ENCODE measurements around the gene DAP.
"Not testable (repeated sequence)": the region's sequence is repeated elsewhere in the genome, so short reads cannot be mapped to it uniquely, and the experiment has no call there.

Gene DAP

DNA sequence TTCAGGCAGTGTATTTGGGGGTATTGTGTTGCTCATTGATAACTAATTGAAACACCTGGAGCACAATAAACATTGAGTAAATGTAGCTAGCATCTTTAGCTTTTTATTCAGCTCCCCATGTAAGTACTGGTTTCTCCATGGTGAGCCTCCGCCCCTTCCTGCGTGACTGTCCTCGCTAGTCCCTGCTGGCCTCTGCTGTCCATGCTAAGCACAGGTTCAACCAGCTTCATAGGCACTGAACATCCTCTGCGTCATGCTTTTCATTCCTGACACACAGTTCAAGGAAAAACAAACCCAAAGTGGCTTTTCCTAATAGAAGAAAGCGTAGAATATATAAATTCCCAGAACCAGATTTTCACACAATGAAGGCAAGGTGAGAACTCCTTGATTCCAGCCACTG lies 27.3 kb upstream of the DAP start:
- no peaks in the 10 kb centered on the region for H3K4me1 ChIP-seq (ENCODE audit: control insufficient read depth in 2 of 2, insufficient read depth in 2 of 2, low read length in 2 of 2)
- H3K36me3 ChIP-seq (ENCODE audit: control insufficient read depth in 2 of 2, insufficient read depth in 2 of 2, low read length in 2 of 2): no peaks in the 10 kb centered on the region
- no peak overlapping the region for H3K9ac ChIP-seq (ENCODE audit: low read depth in 1 of 2, low read length in 2 of 2)
- H3K4me3 ChIP-seq (ENCODE audit: low read length in 2 of 2): no peak overlapping the region
- no peak overlapping the region for H3K27ac ChIP-seq (ENCODE audit: low read depth in 2 of 2, low read length in 2 of 2)
- H3K27me3 ChIP-seq (ENCODE audit: control insufficient read depth in 2 of 2, insufficient read depth in 2 of 2, low read length in 2 of 2): no peaks in the 10 kb centered on the region
- no peaks in the 10 kb centered on the region for H3K9me3 ChIP-seq (ENCODE audit: control insufficient read depth in 2 of 2, low read length in 2 of 2)

GRCh38 chr5:10786835-10787234 lies 25.8 kb upstream of the DAP start:
- no peak overlapping the region for H3K4me3 ChIP-seq (ENCODE audit: low read length in 2 of 2)
- no peaks in the 10 kb centered on the region for H3K36me3 ChIP-seq (ENCODE audit: control insufficient read depth in 2 of 2, insufficient read depth in 2 of 2, low read length in 2 of 2)
- H3K9me3 ChIP-seq (ENCODE audit: control insufficient read depth in 2 of 2, low read length in 2 of 2): no peaks in the 10 kb centered on the region

DNA sequence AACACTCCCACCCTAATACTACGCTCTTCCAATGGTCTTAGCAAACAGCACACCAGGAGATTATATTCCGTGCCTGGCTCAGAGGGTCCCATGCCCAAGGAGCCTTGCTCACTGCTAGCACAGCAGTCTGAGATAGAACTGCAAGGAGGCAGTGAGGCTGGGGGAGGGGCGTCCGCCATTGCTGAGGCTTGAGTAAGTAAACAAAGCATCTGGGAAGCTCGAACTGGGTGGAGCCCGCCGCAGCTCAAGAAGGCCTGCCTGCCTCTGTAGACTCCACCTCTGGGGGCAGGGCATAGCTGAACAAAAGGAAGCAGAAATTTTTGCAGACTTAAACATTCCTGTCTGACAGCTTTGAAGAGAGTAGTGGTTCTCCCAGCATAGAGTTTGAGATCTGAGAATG lies 19.2 kb upstream of the DAP start:
- not testable (repeated sequence) for H3K9me3 ChIP-seq (ENCODE audit: control insufficient read depth in 2 of 2, low read length in 2 of 2); H3K4me3 ChIP-seq (ENCODE audit: low read length in 2 of 2); H3K4me1 ChIP-seq (ENCODE audit: control insufficient read depth in 2 of 2, insufficient read depth in 2 of 2, low read length in 2 of 2); H3K9ac ChIP-seq (ENCODE audit: low read depth in 1 of 2, low read length in 2 of 2); H3K36me3 ChIP-seq (ENCODE audit: control insufficient read depth in 2 of 2, insufficient read depth in 2 of 2, low read length in 2 of 2); H3K27ac ChIP-seq (ENCODE audit: low read depth in 2 of 2, low read length in 2 of 2); H3K27me3 ChIP-seq (ENCODE audit: control insufficient read depth in 2 of 2, insufficient read depth in 2 of 2, low read length in 2 of 2)

More at GRCh38 chr5:10786835-10787234, 25.8 kb upstream of the DAP start:
- no peak overlapping the region for H3K9ac ChIP-seq (ENCODE audit: low read depth in 1 of 2, low read length in 2 of 2)
- H3K27ac ChIP-seq (ENCODE audit: low read depth in 2 of 2, low read length in 2 of 2): no peak overlapping the region
- H3K4me1 ChIP-seq (ENCODE audit: control insufficient read depth in 2 of 2, insufficient read depth in 2 of 2, low read length in 2 of 2): no peaks in the 10 kb centered on the region
- H3K27me3 ChIP-seq (ENCODE audit: control insufficient read depth in 2 of 2, insufficient read depth in 2 of 2, low read length in 2 of 2): no peaks in the 10 kb centered on the region

GRCh38 chr5:10779592-10779991 lies 18.6 kb upstream of the DAP start:
- Histone ChIP-seq H3K27ac (ENCODE audit: low read depth in 2 of 2, low read length in 2 of 2) (no peak overlapping the region), H3K9me3 (ENCODE audit: control insufficient read depth in 2 of 2, low read length in 2 of 2) (no peaks in the 10 kb centered on the region), H3K36me3 (ENCODE audit: control insufficient read depth in 2 of 2, insufficient read depth in 2 of 2, low read length in 2 of 2) (no peaks in the 10 kb centered on the region), H3K9ac (ENCODE audit: low read depth in 1 of 2, low read length in 2 of 2) (no peak overlapping the region), H3K4me1 (ENCODE audit: control insufficient read depth in 2 of 2, insufficient read depth in 2 of 2, low read length in 2 of 2) (no peaks in the 10 kb centered on the region), H3K27me3 (ENCODE audit: control insufficient read depth in 2 of 2, insufficient read depth in 2 of 2, low read length in 2 of 2) (no peaks in the 10 kb centered on the region), H3K4me3 (ENCODE audit: low read length in 2 of 2) (no peak overlapping the region)

GRCh38 chr5:10778179-10778910 lies 17.3 kb upstream of the DAP start:
- no peaks in the 10 kb centered on the region for H3K4me1 ChIP-seq (ENCODE audit: control insufficient read depth in 2 of 2, insufficient read depth in 2 of 2, low read length in 2 of 2)
- H3K4me3 ChIP-seq (ENCODE audit: low read length in 2 of 2): no peak overlapping the region
- H3K27me3 ChIP-seq (ENCODE audit: control insufficient read depth in 2 of 2, insufficient read depth in 2 of 2, low read length in 2 of 2): no peaks in the 10 kb centered on the region
- no peak overlapping the region for H3K9ac ChIP-seq (ENCODE audit: low read depth in 1 of 2, low read length in 2 of 2)
- no peaks in the 10 kb centered on the region for H3K9me3 ChIP-seq (ENCODE audit: control insufficient read depth in 2 of 2, low read length in 2 of 2)
- H3K27ac ChIP-seq (ENCODE audit: low read depth in 2 of 2, low read length in 2 of 2): no peak overlapping the region
- H3K36me3 ChIP-seq (ENCODE audit: control insufficient read depth in 2 of 2, insufficient read depth in 2 of 2, low read length in 2 of 2): no peaks in the 10 kb centered on the region

DNA sequence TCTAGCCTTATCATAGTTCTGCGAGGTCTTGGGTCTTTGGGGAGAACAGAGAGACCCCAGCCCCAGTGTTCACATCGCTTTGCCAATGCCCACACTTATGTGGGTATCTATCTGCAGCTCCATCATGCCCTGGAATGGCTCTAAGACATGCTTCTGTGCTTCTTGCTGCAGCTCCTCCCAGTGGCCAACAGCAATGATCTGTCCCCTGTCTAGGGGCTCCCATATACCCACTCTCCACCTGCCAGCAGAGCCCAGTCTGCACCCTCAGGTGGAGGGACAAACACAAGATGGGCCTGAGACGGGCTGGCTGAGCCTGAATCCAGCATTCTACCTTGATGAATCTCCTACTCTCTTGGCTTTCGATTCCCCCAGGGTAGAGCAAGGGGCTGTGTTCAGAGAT lies 14.6 kb upstream of the DAP start:
- H3K27ac ChIP-seq (ENCODE audit: low read depth in 2 of 2, low read length in 2 of 2): no peak overlapping the region
- H3K36me3 ChIP-seq (ENCODE audit: control insufficient read depth in 2 of 2, insufficient read depth in 2 of 2, low read length in 2 of 2): no peaks in the 10 kb centered on the region
- no peaks in the 10 kb centered on the region for H3K9me3 ChIP-seq (ENCODE audit: control insufficient read depth in 2 of 2, low read length in 2 of 2)
- no peaks in the 10 kb centered on the region for H3K27me3 ChIP-seq (ENCODE audit: control insufficient read depth in 2 of 2, insufficient read depth in 2 of 2, low read length in 2 of 2)
- no peaks in the 10 kb centered on the region for H3K4me1 ChIP-seq (ENCODE audit: control insufficient read depth in 2 of 2, insufficient read depth in 2 of 2, low read length in 2 of 2)
- H3K4me3 ChIP-seq (ENCODE audit: low read length in 2 of 2): no peak overlapping the region
- H3K9ac ChIP-seq (ENCODE audit: low read depth in 1 of 2, low read length in 2 of 2): no peak overlapping the region

GRCh38 chr5:10772901-10773585 lies 12.0 kb upstream of the DAP start:
- no peak overlapping the region for H3K9ac ChIP-seq (ENCODE audit: low read depth in 1 of 2, low read length in 2 of 2)
- H3K4me3 ChIP-seq (ENCODE audit: low read length in 2 of 2): no peak overlapping the region
- no peaks in the 10 kb centered on the region for H3K27me3 ChIP-seq (ENCODE audit: control insufficient read depth in 2 of 2, insufficient read depth in 2 of 2, low read length in 2 of 2)
- H3K9me3 ChIP-seq (ENCODE audit: control insufficient read depth in 2 of 2, low read length in 2 of 2): no peaks in the 10 kb centered on the region
- H3K27ac ChIP-seq (ENCODE audit: low read depth in 2 of 2, low read length in 2 of 2): no peak overlapping the region
- no peaks in the 10 kb centered on the region for H3K36me3 ChIP-seq (ENCODE audit: control insufficient read depth in 2 of 2, insufficient read depth in 2 of 2, low read length in 2 of 2)
- H3K4me1 ChIP-seq (ENCODE audit: control insufficient read depth in 2 of 2, insufficient read depth in 2 of 2, low read length in 2 of 2): no peaks in the 10 kb centered on the region

DNA sequence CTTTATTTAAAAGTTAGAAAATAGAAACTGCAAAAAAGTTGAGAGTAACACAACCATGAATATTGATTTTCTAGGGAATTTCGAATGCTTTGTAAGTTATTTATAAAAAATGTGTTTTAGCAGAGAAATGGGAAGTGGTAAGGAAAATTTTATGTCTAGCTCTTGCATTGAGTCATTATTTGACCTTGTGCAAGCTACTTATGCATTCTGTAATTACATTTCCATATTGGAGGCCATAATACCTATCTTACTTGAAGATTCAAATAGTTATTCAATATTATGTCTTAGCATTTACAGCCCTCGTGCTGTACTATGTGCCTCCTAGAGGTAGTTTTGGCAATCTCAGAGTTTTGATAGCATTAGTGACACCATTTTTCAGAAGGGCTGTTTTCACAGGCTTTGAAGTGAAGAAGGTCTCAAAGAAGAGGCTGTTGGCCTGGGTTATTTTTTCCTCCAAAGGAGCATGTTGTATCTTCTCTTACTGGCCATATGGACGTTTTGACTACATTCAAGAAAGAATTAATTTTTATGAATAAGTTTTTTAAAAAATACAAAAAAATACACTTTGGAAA lies 7.4 kb upstream of the DAP start:
- no peaks in the 10 kb centered on the region for H3K36me3 ChIP-seq (ENCODE audit: control insufficient read depth in 2 of 2, insufficient read depth in 2 of 2, low read length in 2 of 2)
- H3K4me1 ChIP-seq (ENCODE audit: control insufficient read depth in 2 of 2, insufficient read depth in 2 of 2, low read length in 2 of 2): no peaks in the 10 kb centered on the region
- H3K4me3 ChIP-seq (ENCODE audit: low read length in 2 of 2): no peak overlapping the region
- no peaks in the 10 kb centered on the region for H3K9me3 ChIP-seq (ENCODE audit: control insufficient read depth in 2 of 2, low read length in 2 of 2)
- H3K27me3 ChIP-seq (ENCODE audit: control insufficient read depth in 2 of 2, insufficient read depth in 2 of 2, low read length in 2 of 2): no peaks in the 10 kb centered on the region
- no peak overlapping the region for H3K9ac ChIP-seq (ENCODE audit: low read depth in 1 of 2, low read length in 2 of 2)
- H3K27ac ChIP-seq (ENCODE audit: low read depth in 2 of 2, low read length in 2 of 2): no peak overlapping the region

DNA sequence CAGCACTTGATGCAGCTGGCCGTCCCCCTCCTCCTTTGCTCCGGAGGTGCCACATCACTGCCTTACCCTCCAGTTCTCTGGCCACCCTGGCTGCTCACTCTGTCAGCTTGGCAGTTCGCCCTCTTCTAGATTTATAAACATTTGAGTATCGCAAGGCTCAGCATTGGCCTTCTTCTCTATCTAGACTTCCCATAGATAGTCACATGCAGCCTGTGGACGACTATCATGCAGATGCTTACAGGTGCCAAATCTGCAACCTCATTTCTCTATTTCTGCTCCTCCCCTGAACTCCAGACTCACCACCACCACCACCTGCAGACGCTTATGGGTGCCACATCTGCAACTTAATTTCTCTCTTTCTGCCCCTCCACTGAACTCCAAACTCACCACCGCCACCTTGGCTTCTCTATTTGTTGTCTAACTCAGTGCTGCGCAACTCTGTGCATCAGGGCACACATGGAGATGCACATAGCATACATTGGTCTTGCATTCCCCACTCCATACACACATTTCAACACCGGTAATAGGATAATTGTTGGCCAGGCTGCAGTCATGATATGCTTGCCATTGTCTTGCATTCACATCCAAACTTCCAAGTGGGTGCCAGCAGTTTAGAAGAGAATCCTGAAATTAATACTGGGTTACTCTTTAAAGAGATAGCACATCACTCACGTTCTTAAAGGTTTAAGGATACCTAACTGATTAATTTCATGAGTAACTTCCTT lies 1.9 kb upstream of the DAP start:
- Histone ChIP-seq H3K4me1 (ENCODE audit: control insufficient read depth in 2 of 2, insufficient read depth in 2 of 2, low read length in 2 of 2) (peaks cover 17 to 23% of the 10 kb centered on the region in 2 donors), H3K27ac (ENCODE audit: low read depth in 2 of 2, low read length in 2 of 2) (peak overlapping the region; percentile 29 to 92), H3K9ac (ENCODE audit: low read depth in 1 of 2, low read length in 2 of 2) (no peak overlapping the region), H3K9me3 (ENCODE audit: control insufficient read depth in 2 of 2, low read length in 2 of 2) (no peaks in the 10 kb centered on the region), H3K36me3 (ENCODE audit: control insufficient read depth in 2 of 2, insufficient read depth in 2 of 2, low read length in 2 of 2) (no peaks in the 10 kb centered on the region), H3K27me3 (ENCODE audit: control insufficient read depth in 2 of 2, insufficient read depth in 2 of 2, low read length in 2 of 2) (no peaks in the 10 kb centered on the region), H3K4me3 (ENCODE audit: low read length in 2 of 2) (no peak overlapping the region)
